A549 (cell line): ENCODE measurements around the gene CDH6. TPM values are rescaled to one million over a fixed set of nuclear protein-coding genes. Genes with fewer than 3 reads are reported as not detected.

Experiments
- ATAC-seq, 2 experiments: fragments of 200-7000 bp in 1 of 2; fragments of >200 bp in 1 of 2; cut with Nextera tagmentation in 1 of 2; cut with Tn5 transposase in 1 of 2; 3 replicates each; pipeline versions ENCODE4 v1.8.0 to v1.9.1; 2018 to 2020; ENCODE audit warnings: mild to moderate bottlenecking in 1 of 2, moderate library complexity in 1 of 2
- CTCF ChIA-PET: fragments of 300-600 bp; sonication (Branson Sonifier 250); formaldehyde crosslinking; extraction: SDS; loops from one replicate; lab custom pipeline; 2021; ENCODE audit warnings: antibody characterized with exemption, inconsistent platforms; lab: Yijun Ruan, JAX
- POLR2A ChIA-PET: fragments of 350-600 bp; formaldehyde crosslinking; extraction: SDS; loops from one replicate; lab custom pipeline; 2021; ENCODE audit warnings: antibody characterized with exemption, inconsistent platforms; lab: Yijun Ruan, JAX
- DNase-seq, 2 experiments: peaks; one replicate each; pipeline versions ENCODE4 v3.0.0 to v3.0.0-alpha.2; 2011 to 2016; ENCODE audit warnings: low read depth in 1 of 2, low spot score in 1 of 2
- FAIRE-seq: peaks from 2 replicates; lab custom pipeline; 2011; peaks lifted over from hg19 to GRCh38; lab: Jason Lieb, UNC
- H3K27ac ChIP-seq, 2 experiments: fragments of >200 bp; sonication (Bioruptor Twin); formaldehyde crosslinking; 3 replicates each; pipeline ENCODE4 v1.5.1; 2016 to 2017
- H3K4me1 ChIP-seq: fragments of >200 bp; sonication (Bioruptor Twin); formaldehyde crosslinking; 3 replicates; pipeline ENCODE4 v1.6.1; 2016
- H3K4me2 ChIP-seq: fragments of >200 bp; sonication (Bioruptor Twin); formaldehyde crosslinking; 3 replicates; pipeline ENCODE4 v1.6.1; 2016
- H3K4me3 ChIP-seq: fragments of >200 bp; sonication (Bioruptor Twin); formaldehyde crosslinking; 3 replicates; pipeline ENCODE4 v1.5.1; 2016
- H3K9me3 ChIP-seq: fragments of >200 bp; sonication (Bioruptor Twin); formaldehyde crosslinking; 3 replicates; pipeline ENCODE4 v1.6.1; 2016
- BHLHE40 ChIP-seq: IDR thresholded peaks from 2 replicates; pipeline ENCODE4 v1.6.1; 2012; ENCODE audit warnings: low read depth, low read length, inconsistent platforms
- CBX2 ChIP-seq: fragments of 200-600 bp; sonication (generic); IDR thresholded peaks from 2 replicates; pipeline ENCODE4 v1.6.1; 2016; ENCODE audit warnings: low read depth, mild to moderate bottlenecking, borderline replicate concordance
- CHD4 ChIP-seq: fragments of 200-600 bp; sonication (generic); IDR thresholded peaks from 2 replicates; pipeline ENCODE4 v1.6.1; 2016; ENCODE audit warnings: antibody characterized with exemption, mild to moderate bottlenecking, borderline replicate concordance
- CTCF ChIP-seq: fragments of >200 bp; sonication (Bioruptor Twin); formaldehyde crosslinking; IDR thresholded peaks from 3 replicates; pipeline ENCODE4 v1.5.1; 2016
- EHF ChIP-seq: fragments of 250-450 bp; sonication (Bioruptor Pico); IDR thresholded peaks from 2 replicates; pipeline ENCODE4 v1.5.0; 2020; ENCODE audit warnings: mild to moderate bottlenecking
- FOSB ChIP-seq: fragments of 250-450 bp; sonication (Bioruptor Pico); IDR thresholded peaks from 2 replicates; pipeline ENCODE4 v1.5.0; 2020; ENCODE audit warnings: mild to moderate bottlenecking, moderate library complexity
- FOSL2 ChIP-seq, 2 experiments: fragments of 450-650 bp in 1 of 2; fragments of >200 bp in 1 of 2; sonication (Bioruptor Twin) in 1 of 2; formaldehyde crosslinking; IDR thresholded peaks; 2 replicates each; pipeline versions ENCODE4 v1.5.0 to v1.6.1; 2016 to 2020; ENCODE audit warnings: mild to moderate bottlenecking in 1 of 2, moderate library complexity in 1 of 2
- FOXS1 ChIP-seq: fragments of 250-450 bp; sonication (Bioruptor Pico); IDR thresholded peaks from 2 replicates; pipeline ENCODE4 v1.5.0; 2020; ENCODE audit warnings: mild to moderate bottlenecking, moderate library complexity
- HOXA7 ChIP-seq: fragments of 250-450 bp; sonication (Bioruptor Pico); IDR thresholded peaks from 2 replicates; pipeline ENCODE4 v1.5.0; 2020; ENCODE audit warnings: mild to moderate bottlenecking, moderate library complexity
- HOXB5 ChIP-seq: fragments of 250-450 bp; sonication (Bioruptor Pico); IDR thresholded peaks from 2 replicates; pipeline ENCODE4 v1.5.0; 2020; ENCODE audit warnings: mild to moderate bottlenecking, moderate library complexity
- KDM5A ChIP-seq: fragments of 200-600 bp; sonication (generic); IDR thresholded peaks from 2 replicates; pipeline ENCODE4 v1.6.1; 2016; ENCODE audit warnings: antibody characterized with exemption, mild to moderate bottlenecking
- MAFK ChIP-seq: fragments of 450-650 bp; IDR thresholded peaks from 2 replicates; pipeline ENCODE4 v1.6.1; 2014; ENCODE audit not compliant: partially characterized antibody
- MAX ChIP-seq: IDR thresholded peaks from 2 replicates; pipeline ENCODE4 v1.6.1; 2012
- MAZ ChIP-seq: fragments of 150-350 bp; IDR thresholded peaks from 2 replicates; pipeline ENCODE4 v1.6.1; 2014; ENCODE audit warnings: antibody characterized with exemption, low read depth, low read length, borderline replicate concordance
- POLR2A ChIP-seq: IDR thresholded peaks from 2 replicates; pipeline ENCODE4 v1.6.1; 2012; ENCODE audit warnings: mild to moderate bottlenecking, low read length
- RARB ChIP-seq: fragments of 250-450 bp; sonication (Bioruptor Pico); IDR thresholded peaks from 2 replicates; pipeline ENCODE4 v1.8.0; 2021; ENCODE audit warnings: mild to moderate bottlenecking, moderate library complexity
- RFX5 ChIP-seq: fragments of 450-650 bp; IDR thresholded peaks from 2 replicates; pipeline ENCODE4 v1.7.1; 2014; ENCODE audit warnings: antibody characterized with exemption, mild to moderate bottlenecking, moderate library complexity
- SMC3 ChIP-seq: fragments of >200 bp; sonication (Bioruptor Twin); formaldehyde crosslinking; IDR thresholded peaks from 3 replicates; pipeline ENCODE4 v1.6.1; 2018; ENCODE audit warnings: inconsistent platforms
- TP53 ChIP-seq: fragments of 250-450 bp; sonication (Bioruptor Pico); IDR thresholded peaks from 2 replicates; pipeline ENCODE4 v1.5.0; 2021; ENCODE audit warnings: mild to moderate bottlenecking, moderate library complexity
- ZFP36 ChIP-seq: fragments of 450-650 bp; IDR thresholded peaks from 2 replicates; pipeline ENCODE4 v1.6.1; 2014; ENCODE audit warnings: borderline replicate concordance; ENCODE audit not compliant: partially characterized antibody
- ZNF302 ChIP-seq: fragments of 250-450 bp; sonication (Bioruptor Pico); IDR thresholded peaks from 2 replicates; pipeline ENCODE4 v1.9.0; 2021; ENCODE audit warnings: inconsistent platforms, mild to moderate bottlenecking, moderate library complexity
- WGBS: methylation state at CpG from one replicate; pipeline ENCODE4 v1.1.6; 2017; ENCODE audit errors: missing lambda C conversion rate; 5-methylcytosine and 5-hydroxymethylcytosine counted together
- polyA plus RNA-seq, 4 experiments: library from polyadenylated mRNA; depleted of rRNA in 3 of 4; stranded (reverse); fragments of >200 nt; fragmentation: RNase III in 1 of 4; extraction: RNeasy Plus Mini Kit Qiagen cat#74134 plus additional on column Dnase treatment in 1 of 4; gene quantifications; 2 replicates in 3 of 4; 3 replicates in 1 of 4; pipeline ENCODE4 v1.2.3, GENCODE V29; 2011 to 2017
- TF ChIP-seq, protein P1 (sequence below): fragments of 450-650 bp; IDR thresholded peaks from 2 replicates; pipeline ENCODE4 v1.6.1; 2014; ENCODE audit warnings: antibody characterized with exemption
- TF ChIP-seq, protein P2 (sequence below): fragments of 150-350 bp; IDR thresholded peaks from 2 replicates; pipeline ENCODE4 v1.6.1; 2014; ENCODE audit warnings: low read depth, mild to moderate bottlenecking, low read length

Gene CDH6
- polyA plus RNA-seq, 2 of the 4 experiments (the other 2 are of a cell fraction), result 0.25 to 0.61 TPM

DNA sequence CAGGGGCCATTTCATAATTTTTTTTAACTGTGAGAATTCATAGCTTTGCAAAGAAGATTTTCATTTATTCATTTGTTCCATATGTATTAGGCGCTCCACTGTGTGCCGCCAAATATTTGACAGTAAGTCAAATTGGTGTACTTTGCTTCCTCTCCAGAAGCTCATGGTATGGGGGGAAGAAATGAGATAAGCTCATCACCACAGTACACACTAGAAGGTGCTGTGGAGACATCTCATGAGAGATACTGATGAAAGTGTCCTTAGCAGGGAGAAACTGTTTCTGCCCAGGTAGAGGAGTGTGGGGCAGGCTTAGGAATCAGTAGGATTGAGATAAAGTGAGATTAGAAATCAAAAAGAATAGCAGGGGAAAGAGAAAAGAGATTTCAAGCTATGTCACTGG lies 136.2 kb downstream of the CDH6 start:
- H3K9me3 ChIP-seq, result no peaks in the 10 kb centered on the region
- no peaks in the 10 kb centered on the region for H3K4me1 ChIP-seq
- ATAC-seq, result no peak
- FAIRE-seq, result no peak
- CTCF ChIA-PET, result no interaction called here
- no peak overlapping the region for H3K4me2 ChIP-seq
- no peak for DNase-seq
- no peak for TF ChIP-seq ZNF302 (CRISPR knock-in tag)
- TF ChIP-seq, all 56 proteins: peak for 0
- Histone ChIP-seq H3K27ac (no peak overlapping the region), H3K4me3 (no peak overlapping the region)
- POLR2A ChIA-PET, result no interaction called here
- 95% methylated on average over 2 of the region's 2 CpGs for WGBS

GRCh38 chr5:31332160-31332559 lies 138.7 kb downstream of the CDH6 start:
- no peak overlapping the region for H3K4me2 ChIP-seq
- no peak for TF ChIP-seq POLR2A
- TF ChIP-seq MAZ, result no peak
- TF ChIP-seq RARB (CRISPR knock-in tag), result no peak
- TF ChIP-seq FOXS1 (CRISPR knock-in tag), result no peak
- no peak for TF ChIP-seq EHF (CRISPR knock-in tag)
- no peak for TF ChIP-seq CHD4
- no peak for TF ChIP-seq CBX2
- no peak for TF ChIP-seq TP53 (CRISPR knock-in tag)
- TF ChIP-seq BHLHE40, result no peak
- no peak for TF ChIP-seq MAX
- no peak for TF ChIP-seq FOSL2 (IDR thresholded peaks at IDR 0.05)
- TF ChIP-seq FOSL2 (CRISPR knock-in tag; IDR thresholded peaks at IDR 0.05), result no peak
- TF ChIP-seq SMC3, result no peak
- no peak for TF ChIP-seq ZFP36
- no peak overlapping the region for H3K27ac ChIP-seq
- no peak overlapping the region for H3K4me3 ChIP-seq
- FAIRE-seq (no peak), DNase-seq (no peak), ATAC-seq (no peak)
- POLR2A ChIA-PET, result no interaction called here
- no peaks in the 10 kb centered on the region for H3K9me3 ChIP-seq
- CTCF ChIA-PET, result no interaction called here
- 72% methylated on average over 2 of the region's 2 CpGs for WGBS
- H3K4me1 ChIP-seq, result no peaks in the 10 kb centered on the region

GRCh38 chr5:31333475-31333874 lies 140.0 kb downstream of the CDH6 start:
- H3K4me3 ChIP-seq, result no peak overlapping the region
- TF ChIP-seq KDM5A (no peak), HOXA7 (no peak), RFX5 (no peak), CTCF (no peak), FOSB (CRISPR knock-in tag) (no peak), HOXB5 (CRISPR knock-in tag) (no peak), MAFK (no peak)
- TF ChIP-seq, protein P1, sequence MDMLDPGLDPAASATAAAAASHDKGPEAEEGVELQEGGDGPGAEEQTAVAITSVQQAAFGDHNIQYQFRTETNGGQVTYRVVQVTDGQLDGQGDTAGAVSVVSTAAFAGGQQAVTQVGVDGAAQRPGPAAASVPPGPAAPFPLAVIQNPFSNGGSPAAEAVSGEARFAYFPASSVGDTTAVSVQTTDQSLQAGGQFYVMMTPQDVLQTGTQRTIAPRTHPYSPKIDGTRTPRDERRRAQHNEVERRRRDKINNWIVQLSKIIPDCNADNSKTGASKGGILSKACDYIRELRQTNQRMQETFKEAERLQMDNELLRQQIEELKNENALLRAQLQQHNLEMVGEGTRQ, result no peak
- TF ChIP-seq, protein P2, sequence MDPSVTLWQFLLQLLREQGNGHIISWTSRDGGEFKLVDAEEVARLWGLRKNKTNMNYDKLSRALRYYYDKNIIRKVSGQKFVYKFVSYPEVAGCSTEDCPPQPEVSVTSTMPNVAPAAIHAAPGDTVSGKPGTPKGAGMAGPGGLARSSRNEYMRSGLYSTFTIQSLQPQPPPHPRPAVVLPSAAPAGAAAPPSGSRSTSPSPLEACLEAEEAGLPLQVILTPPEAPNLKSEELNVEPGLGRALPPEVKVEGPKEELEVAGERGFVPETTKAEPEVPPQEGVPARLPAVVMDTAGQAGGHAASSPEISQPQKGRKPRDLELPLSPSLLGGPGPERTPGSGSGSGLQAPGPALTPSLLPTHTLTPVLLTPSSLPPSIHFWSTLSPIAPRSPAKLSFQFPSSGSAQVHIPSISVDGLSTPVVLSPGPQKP, result no peak
- no peaks in the 10 kb centered on the region for H3K4me1 ChIP-seq
- H3K27ac ChIP-seq, result no peak overlapping the region
- H3K9me3 ChIP-seq, result no peaks in the 10 kb centered on the region
- ChIA-PET POLR2A (no interaction called here), CTCF (no interaction called here)
- WGBS, result 42% methylated on average over 2 of the region's 2 CpGs
- ATAC-seq, result no peak
- H3K4me2 ChIP-seq, result no peak overlapping the region
- DNase-seq, result no peak
- no peak for FAIRE-seq
